ENCODE measurements around the gene ZNF534.
A peak's percentile ranks its signal among the peaks of the same experiment; 100 is the strongest.

Gene ZNF534

DNA sequence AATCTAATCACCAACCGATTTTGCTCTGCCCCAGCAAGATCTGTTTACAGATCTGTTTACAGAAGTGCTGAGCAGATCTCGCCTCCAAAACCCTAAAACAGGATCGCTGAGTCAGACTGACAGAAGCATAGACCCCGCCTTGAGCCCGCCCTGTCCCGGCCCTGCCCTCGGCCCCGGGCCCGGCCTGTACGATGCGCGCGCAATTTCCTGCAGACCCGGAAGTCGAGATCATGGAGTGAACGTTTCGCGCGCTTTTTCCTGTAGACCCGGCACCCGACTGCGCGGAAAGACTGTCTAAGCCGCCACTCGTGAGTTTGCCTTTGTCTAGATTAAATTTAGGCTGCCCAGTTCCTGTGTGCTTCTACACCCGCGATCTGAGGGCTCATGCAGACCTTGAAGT lies at the start of gene ZNF534:
TSS of gene ZNF534 (plus strand) at position 212 of the 400 bp plus-strand sequence. CDS start 2,327 bp downstream, outside the sequence.
- no peak within 1 kb of the TSS for H3K4me3 ChIP-seq (ENCODE audit: control insufficient read depth, low read depth, low read length)
- TF ChIP-seq, protein P1, sequence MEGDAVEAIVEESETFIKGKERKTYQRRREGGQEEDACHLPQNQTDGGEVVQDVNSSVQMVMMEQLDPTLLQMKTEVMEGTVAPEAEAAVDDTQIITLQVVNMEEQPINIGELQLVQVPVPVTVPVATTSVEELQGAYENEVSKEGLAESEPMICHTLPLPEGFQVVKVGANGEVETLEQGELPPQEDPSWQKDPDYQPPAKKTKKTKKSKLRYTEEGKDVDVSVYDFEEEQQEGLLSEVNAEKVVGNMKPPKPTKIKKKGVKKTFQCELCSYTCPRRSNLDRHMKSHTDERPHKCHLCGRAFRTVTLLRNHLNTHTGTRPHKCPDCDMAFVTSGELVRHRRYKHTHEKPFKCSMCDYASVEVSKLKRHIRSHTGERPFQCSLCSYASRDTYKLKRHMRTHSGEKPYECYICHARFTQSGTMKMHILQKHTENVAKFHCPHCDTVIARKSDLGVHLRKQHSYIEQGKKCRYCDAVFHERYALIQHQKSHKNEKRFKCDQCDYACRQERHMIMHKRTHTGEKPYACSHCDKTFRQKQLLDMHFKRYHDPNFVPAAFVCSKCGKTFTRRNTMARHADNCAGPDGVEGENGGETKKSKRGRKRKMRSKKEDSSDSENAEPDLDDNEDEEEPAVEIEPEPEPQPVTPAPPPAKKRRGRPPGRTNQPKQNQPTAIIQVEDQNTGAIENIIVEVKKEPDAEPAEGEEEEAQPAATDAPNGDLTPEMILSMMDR (IDR thresholded peaks at IDR 0.05; ENCODE audit: control insufficient read depth, insufficient read depth, low read depth, low read length, missing control alignments) = no peak
- no peak for DNase-seq (ENCODE audit: low read depth)

DNA sequence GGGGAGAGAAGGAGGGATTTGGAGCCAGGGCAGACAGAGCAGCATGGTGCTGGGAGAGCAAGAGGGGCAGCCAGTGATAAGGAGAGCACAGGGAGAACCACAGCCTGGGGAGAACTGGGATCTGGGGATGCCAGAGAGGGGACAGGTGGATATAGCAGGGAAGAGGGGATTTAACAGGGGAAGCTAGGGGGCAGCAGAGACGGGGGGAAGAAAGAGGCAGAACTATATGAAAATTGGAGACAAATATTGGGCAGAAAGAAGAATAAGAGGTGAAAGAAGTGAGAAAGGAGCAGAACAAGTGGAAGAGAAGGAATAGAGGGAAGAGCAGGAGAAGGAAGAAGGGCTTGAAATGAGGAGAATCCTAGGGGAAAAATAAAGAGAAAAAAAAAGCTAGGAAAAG lies 37.8 kb upstream of the ZNF534 start:
- no peak overlapping the region for H3K4me3 ChIP-seq (ENCODE audit: control insufficient read depth, low read depth, low read length)
- TF ChIP-seq, protein P1 (IDR thresholded peaks at IDR 0.05; ENCODE audit: control insufficient read depth, insufficient read depth, low read depth, low read length, missing control alignments) = no peak
- DNase-seq (ENCODE audit: low read depth) = no peak

DNA sequence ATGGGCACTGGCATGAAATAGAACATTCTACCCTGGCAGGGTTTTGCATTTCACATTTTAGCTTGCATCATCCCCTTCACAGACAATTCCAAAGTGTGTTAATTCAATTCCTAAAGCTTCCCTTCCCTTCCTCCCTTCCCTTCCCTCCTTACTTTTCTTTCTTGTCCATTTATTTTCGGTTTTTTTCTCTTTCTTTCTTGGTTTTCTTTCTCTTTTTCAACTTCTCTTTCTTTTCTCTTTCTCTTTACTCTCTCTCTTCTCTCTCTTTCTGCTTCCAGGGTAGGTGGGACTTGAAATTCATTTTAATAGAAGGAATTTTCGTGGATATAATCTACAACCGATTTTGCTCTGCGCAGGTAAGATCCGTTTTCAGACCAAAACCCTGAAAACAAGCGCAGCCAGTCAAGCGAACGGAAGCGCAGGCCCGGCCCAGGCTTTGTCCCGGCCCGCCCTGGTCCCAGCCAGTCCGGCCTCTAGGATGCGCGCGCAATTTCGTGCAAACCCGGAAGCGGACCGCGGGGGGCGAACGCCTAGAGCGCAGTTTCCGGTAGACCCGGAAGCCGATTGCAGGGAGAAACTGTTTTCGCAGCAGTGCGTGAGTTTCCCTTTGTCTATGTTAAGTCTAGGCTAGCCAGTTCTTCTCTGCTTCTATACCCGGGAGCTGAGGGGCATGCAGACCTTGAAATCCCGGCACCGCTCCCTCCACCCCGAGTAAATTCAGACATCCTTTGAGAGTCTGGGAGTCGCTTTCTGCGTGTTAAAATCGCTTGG lies 31.5 kb upstream of the ZNF534 start, which contains the start of gene ZNF528:
TSS of gene ZNF528 (plus strand) at position 540 of the 771 bp plus-strand sequence. CDS start 4,165 bp downstream, outside the sequence.
- DNase-seq (ENCODE audit: low read depth) = peak; percentile 55
- TF ChIP-seq, protein P1 (IDR thresholded peaks at IDR 0.05; ENCODE audit: control insufficient read depth, insufficient read depth, low read depth, low read length, missing control alignments) = no peak
- peak within 1 kb of the TSS; percentile 84 for H3K4me3 ChIP-seq (ENCODE audit: control insufficient read depth, low read depth, low read length)

DNA sequence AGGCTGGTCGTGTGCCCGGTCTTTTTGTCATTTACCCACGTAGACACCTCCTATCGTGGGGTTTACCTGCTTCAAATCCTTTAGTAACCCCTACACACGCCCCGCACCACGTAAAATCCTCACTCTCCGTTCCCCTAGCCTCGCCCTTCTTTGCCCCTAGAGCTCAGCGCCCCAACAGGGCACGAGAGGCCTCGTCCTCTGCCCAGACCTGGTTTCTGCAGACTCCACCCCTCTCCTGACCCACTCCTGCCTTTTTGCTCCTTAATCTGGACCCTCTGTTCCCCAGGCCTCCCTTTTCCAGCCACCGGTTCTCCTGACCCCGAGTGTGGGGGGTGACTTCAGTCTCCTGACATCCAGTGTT lies 30.9 kb upstream of the ZNF534 start:
- H3K4me3 ChIP-seq (ENCODE audit: control insufficient read depth, low read depth, low read length) = peak overlapping the region; percentile 84
- DNase-seq (ENCODE audit: low read depth) = no peak
- TF ChIP-seq, protein P1 (IDR thresholded peaks at IDR 0.05; ENCODE audit: control insufficient read depth, insufficient read depth, low read depth, low read length, missing control alignments) = no peak

DNA sequence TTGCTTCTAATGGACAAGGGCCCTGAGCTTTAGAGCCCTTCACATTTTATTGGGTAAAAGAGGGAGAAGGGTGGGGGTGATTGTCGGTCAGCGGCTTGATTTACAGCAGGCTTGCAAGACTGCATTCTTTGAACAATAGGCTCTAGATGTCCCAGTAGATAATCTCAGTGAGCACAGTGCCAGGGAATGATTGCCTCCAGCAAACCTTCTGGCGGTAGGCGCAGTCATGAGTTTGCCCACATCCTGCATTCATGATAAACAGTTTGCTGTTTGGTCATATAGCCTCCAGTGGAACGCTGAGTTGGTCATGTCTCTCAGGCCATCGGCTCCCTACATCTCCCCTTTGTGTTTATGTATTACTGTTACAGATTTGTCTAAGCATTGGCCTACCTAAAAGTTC lies 18.7 kb upstream of the ZNF534 start:
- DNase-seq (ENCODE audit: low read depth) = no peak
- TF ChIP-seq, protein P1 (IDR thresholded peaks at IDR 0.05; ENCODE audit: control insufficient read depth, insufficient read depth, low read depth, low read length, missing control alignments) = no peak
- no peak overlapping the region for H3K4me3 ChIP-seq (ENCODE audit: control insufficient read depth, low read depth, low read length)

DNA sequence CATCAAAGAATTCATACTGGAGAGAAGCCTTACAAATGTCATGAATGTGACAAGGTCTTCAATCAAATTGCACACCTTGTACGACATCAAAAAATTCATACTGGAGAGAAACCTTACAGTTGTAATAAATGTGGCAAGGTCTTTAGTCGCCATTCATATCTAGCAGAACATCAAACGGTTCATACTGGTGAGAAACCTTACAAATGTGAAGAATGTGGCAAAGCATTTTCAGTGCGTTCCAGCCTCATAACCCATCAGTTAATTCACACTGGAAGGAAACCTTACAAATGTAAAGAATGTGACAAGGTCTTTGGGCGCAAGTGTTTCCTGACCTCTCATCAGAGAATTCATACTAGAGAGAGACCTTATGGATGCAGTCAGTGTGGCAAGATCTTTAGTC lies 13.2 kb upstream of the ZNF534 start:
- TF ChIP-seq, protein P1 (IDR thresholded peaks at IDR 0.05; ENCODE audit: control insufficient read depth, insufficient read depth, low read depth, low read length, missing control alignments) = no peak
- H3K4me3 ChIP-seq (ENCODE audit: control insufficient read depth, low read depth, low read length) = no peak overlapping the region
- DNase-seq (ENCODE audit: low read depth) = no peak
